WERI-Rb-1 (cell line): ENCODE data around the gene PBX3.

Experiments
- DNase-seq: peaks from one replicate; pipeline ENCODE4 v3.0.0-alpha.2; 2020
- H3K27ac ChIP-seq: fragments of 250-450 bp; sonication (Bioruptor Pico); 2 replicates; pipeline ENCODE4 v1.5.1; 2020; ENCODE audit warnings: mild to moderate bottlenecking, moderate library complexity
- H3K27me3 ChIP-seq: fragments of 250-450 bp; sonication (Bioruptor Pico); 2 replicates; pipeline ENCODE4 v1.5.1; 2021; ENCODE audit warnings: mild to moderate bottlenecking, low read depth, moderate library complexity; ENCODE audit not compliant: insufficient read depth, severe bottlenecking
- H3K36me3 ChIP-seq: fragments of 250-450 bp; sonication (Bioruptor Pico); 2 replicates; pipeline ENCODE4 v1.5.1; 2020; ENCODE audit warnings: mild to moderate bottlenecking, moderate library complexity
- H3K4me3 ChIP-seq: 2 replicates; pipeline ENCODE4 v1.5.1; 2011; ENCODE audit warnings: low read depth, mild to moderate bottlenecking, control low read depth, low read length
- H3K9me3 ChIP-seq: fragments of 250-450 bp; sonication (Bioruptor Pico); 2 replicates; pipeline ENCODE4 v1.5.1; 2021; ENCODE audit warnings: mild to moderate bottlenecking, moderate library complexity; ENCODE audit not compliant: severe bottlenecking
- TF ChIP-seq, protein P1 (sequence below): IDR thresholded peaks from 2 replicates; pipeline ENCODE4 v1.5.1; 2011; ENCODE audit warnings: low read depth, mild to moderate bottlenecking, control low read depth, inconsistent platforms, low read length

Gene PBX3

DNA sequence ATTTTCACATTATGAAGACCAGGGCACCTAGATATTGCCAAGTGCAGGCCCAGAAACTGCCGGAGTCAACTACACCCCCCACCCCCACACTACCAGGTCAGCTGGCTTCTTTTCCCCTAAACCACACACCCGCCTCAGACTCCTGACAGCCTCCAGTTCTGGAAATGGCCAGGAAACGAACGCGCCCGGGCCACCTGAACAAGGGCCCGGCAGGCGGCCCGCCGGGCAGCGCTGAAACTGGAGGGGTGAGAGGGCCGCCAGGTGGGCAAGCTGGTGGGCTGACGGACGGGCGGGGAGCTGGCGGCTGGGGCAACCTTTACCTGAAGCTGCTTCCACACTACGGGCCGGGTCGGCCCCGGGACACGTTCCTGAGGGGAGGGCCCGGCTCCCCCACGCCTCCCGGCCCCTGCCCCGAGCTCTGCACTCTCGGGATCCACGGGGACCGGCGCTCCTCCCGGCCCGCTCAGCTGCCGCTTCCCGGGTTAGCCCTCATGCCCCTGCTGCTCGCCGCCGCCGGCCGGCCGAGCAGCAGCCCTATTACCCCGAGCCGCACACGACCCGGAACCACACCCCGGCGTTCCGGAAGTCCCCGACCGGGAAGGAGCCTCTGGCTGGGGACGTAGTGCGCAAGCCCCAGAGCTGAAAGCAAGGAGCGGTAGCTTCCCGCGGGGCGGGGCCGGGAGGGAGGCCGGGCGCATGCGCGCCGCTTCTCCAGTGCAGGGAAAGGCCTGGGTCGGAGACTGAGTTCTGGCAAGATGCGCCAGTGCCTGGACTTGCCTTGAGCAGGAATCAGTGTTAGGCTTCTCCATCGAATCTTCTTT lies 40.3 kb upstream of the PBX3 start, which contains the start of gene MAPKAP1:
Gene MAPKAP1, minus strand, starts transcription at position 558 of the 821 bp plus-strand sequence. CDS start 34,634 bp downstream, outside the sequence.
- peak within 1 kb of the TSS; percentile 90 for H3K4me3 ChIP-seq
- H3K27ac ChIP-seq: peak within 1 kb of the TSS; percentile 70
- H3K36me3 ChIP-seq: no peaks in the 10 kb centered on the region
- TF ChIP-seq, protein P1, sequence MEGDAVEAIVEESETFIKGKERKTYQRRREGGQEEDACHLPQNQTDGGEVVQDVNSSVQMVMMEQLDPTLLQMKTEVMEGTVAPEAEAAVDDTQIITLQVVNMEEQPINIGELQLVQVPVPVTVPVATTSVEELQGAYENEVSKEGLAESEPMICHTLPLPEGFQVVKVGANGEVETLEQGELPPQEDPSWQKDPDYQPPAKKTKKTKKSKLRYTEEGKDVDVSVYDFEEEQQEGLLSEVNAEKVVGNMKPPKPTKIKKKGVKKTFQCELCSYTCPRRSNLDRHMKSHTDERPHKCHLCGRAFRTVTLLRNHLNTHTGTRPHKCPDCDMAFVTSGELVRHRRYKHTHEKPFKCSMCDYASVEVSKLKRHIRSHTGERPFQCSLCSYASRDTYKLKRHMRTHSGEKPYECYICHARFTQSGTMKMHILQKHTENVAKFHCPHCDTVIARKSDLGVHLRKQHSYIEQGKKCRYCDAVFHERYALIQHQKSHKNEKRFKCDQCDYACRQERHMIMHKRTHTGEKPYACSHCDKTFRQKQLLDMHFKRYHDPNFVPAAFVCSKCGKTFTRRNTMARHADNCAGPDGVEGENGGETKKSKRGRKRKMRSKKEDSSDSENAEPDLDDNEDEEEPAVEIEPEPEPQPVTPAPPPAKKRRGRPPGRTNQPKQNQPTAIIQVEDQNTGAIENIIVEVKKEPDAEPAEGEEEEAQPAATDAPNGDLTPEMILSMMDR: no peak
- peak; percentile 99 for DNase-seq
- H3K27me3 ChIP-seq: no peaks in the 10 kb centered on the region
- no peaks in the 10 kb centered on the region for H3K9me3 ChIP-seq

DNA sequence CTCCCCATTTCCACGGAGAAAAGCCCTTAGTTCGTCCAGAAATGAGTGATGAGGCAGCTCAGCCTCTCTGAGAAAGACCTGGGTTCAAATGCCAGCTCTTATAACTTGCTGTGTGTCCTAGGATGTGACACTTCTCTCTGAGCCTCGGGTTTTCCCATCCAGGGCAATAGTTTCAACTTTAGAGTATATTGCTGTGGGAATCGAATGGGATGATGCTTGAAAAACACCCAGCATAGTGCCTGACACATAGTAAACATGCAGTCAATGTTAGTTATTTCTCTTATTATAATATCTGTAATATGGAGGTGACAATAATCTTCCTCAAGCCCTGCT lies 39.7 kb upstream of the PBX3 start:
- Histone ChIP-seq H3K4me3 (peak overlapping the region; percentile 90), H3K27ac (peak overlapping the region; percentile 30), H3K36me3 (no peaks in the 10 kb centered on the region), H3K27me3 (no peaks in the 10 kb centered on the region), H3K9me3 (no peaks in the 10 kb centered on the region)
- no peak for DNase-seq
- TF ChIP-seq, protein P1: no peak

DNA sequence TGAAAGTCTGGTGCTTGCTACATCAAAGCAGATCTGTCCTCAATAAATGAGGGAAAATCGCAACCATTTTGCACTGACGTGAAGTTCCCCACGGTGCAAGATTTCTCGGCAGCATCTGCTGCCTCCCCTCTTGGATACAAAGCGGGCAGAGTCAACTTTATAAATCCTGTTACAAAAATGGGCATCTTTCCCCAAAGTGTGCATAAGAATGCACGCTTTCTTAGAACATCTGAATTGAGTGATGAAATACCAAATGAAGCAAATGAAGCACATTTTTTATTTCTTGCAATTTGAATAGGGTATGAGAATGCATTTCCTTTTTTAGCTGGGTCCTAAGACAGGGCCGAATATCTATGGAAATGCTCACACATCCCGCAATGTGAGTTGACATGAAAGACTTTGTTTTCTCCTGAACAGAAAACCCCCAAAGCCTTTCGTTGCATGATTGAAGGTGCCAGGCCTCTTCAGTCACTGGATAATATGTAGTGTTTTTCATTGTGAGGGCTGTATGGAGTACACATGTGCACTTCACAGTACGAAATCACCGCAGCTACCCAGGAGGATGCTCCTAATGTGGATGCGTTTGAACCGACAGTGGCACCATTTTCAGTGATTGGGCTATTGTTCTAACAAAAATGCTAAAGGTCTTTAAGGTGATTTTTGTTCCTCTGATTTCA lies 20.6 kb upstream of the PBX3 start:
- TF ChIP-seq, protein P1: no peak
- H3K27me3 ChIP-seq: no peaks in the 10 kb centered on the region
- no peaks in the 10 kb centered on the region for H3K36me3 ChIP-seq
- H3K9me3 ChIP-seq: no peaks in the 10 kb centered on the region
- H3K4me3 ChIP-seq: no peak overlapping the region
- no peak overlapping the region for H3K27ac ChIP-seq
- DNase-seq: no peak

DNA sequence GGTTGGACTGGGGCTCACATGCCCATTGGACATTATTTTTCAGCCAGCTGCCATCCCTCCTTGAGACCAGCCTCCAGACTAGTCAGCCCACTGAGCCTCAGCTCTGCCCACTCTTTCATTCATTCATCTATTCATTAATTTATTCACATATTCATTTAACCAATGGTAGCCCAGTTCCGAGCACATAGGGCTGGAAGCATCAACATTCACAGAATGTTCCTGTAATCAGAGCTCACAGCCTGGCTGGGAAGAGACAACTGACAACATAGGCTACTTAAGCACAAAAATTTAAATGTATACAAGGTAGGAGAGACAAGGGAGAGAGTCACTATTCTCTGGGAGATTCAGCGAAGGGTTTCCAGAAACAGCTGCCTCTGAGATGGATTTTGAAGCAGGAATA lies 17.0 kb upstream of the PBX3 start:
- no peak for DNase-seq
- TF ChIP-seq, protein P1: no peak
- peak overlapping the region; percentile 10; the same call in 1 of the 2 replicates for H3K27ac ChIP-seq

DNA sequence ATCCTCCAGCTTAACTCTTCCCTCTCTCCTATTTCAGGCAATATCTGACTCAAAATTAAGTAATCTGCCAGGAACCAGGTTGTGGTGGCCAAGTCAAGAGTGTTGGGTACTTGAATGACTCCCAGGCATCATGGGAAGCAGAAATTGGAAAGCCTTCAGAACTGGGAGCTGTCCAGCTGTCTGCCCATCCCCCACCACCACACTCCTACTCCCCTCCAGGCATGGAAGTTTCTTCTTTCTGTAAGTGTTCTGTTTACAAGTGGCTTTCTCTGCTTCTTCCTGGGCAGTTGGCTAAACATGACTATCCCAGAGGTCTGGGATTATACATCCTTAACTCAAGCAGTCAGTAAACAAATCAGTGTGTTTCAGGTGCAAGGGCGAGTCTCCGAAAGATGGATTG lies 14.6 kb upstream of the PBX3 start:
- H3K27me3 ChIP-seq: no peaks in the 10 kb centered on the region
- no peak for DNase-seq
- no peak overlapping the region for H3K27ac ChIP-seq
- H3K9me3 ChIP-seq: no peaks in the 10 kb centered on the region
- H3K36me3 ChIP-seq: no peaks in the 10 kb centered on the region
- TF ChIP-seq, protein P1: no peak
- no peak overlapping the region for H3K4me3 ChIP-seq

More for the DNA sequence above, 17.0 kb upstream of the PBX3 start:
- Histone ChIP-seq H3K36me3 (no peaks in the 10 kb centered on the region), H3K4me3 (no peak overlapping the region), H3K9me3 (no peaks in the 10 kb centered on the region), H3K27me3 (no peaks in the 10 kb centered on the region)
